ENCODE data around the gene PCBP2. TPM values are rescaled to one million over a fixed set of nuclear protein-coding genes. Genes with fewer than 3 reads are reported as not detected.

Gene PCBP2
- total and polyA plus RNA-seq, 2 donors (not counting 3 experiments of a cell fraction or from before 2014, with no cell fraction given) = 526 to 995 TPM

DNA sequence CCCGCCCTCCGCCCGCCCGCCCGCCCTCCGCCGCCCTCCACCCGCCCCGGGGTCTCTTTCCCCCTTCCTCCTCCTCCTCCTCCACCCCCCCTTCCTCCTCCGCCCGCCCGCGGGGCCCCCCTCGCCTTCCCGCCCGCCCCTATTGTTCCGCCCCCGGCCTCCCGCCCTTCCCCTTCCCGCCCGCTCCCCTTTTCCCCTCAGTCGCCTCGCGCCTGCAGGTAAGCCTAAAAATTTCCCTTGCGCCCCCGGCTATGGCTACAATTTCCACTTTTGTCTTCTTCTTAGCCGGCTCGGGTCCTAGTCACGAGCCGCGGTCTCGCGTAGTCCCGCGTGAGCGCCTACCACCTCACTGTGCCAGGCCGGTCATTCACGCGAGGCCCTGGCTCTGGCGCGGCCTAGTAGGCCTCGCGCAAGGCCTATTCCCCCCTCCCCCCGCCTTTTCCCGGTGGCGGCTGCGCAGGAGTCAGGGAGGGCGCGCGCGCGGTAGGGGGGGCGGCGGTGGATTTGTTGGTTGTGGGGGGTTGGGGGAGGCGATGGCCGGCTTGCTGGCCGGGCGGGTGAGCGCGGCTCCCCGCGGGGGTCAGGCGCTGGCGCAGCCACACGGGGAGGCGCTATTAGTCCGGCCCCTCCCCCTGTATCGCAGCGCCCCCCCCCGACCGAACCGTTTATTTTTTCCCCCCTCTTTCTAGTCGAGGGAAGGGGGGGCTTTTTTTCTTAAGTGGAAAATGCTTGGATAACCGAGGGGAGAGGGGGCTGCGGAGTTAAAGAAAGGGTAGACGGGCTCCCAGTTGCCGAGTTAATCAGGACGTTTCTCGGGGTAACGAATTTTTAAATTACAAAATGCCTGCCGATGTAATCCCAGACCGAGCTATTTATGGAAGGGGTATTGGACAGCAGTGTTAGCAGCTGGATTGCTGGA lies 516 bp downstream of the PCBP2 start:
- peak overlapping the region; percentile 100 for H3K4me2 ChIP-seq (ENCODE audit: insufficient read depth, low read length)
- FAIRE-seq (no peak), DNase-seq (ENCODE audit: low read depth, low spot score) (peak; percentile 89)
- H3K27me3 ChIP-seq (ENCODE audit: control insufficient read depth in 2 of 2, insufficient read depth in 2 of 2, low read length in 2 of 2) = no peaks in the 10 kb centered on the region
- ChIA-PET CTCF (interaction anchor here (0.9 to 2.5 kb wide), 4 partner anchors 29 to 131 kb away, joined by 3 to 15 read pairs (median 3); partner anchors contain the start of gene AAAS), POLR2A (interaction anchor here (0.7 kb wide), 2 partner anchors 16 to 33 kb away, joined by 3 read pairs; no protein-coding TSS in a partner anchor)
- peak overlapping the region; percentile 94 for H3K9ac ChIP-seq (replicated peaks; ENCODE audit: extremely low read depth, insufficient read depth, low read length)
- peaks cover 21 to 26% of the 10 kb centered on the region in 2 experiments for H3K36me3 ChIP-seq (ENCODE audit: control insufficient read depth in 2 of 2, extremely low read depth in 1 of 2, insufficient read depth in 2 of 2, low read length in 2 of 2)
- peak overlapping the region; percentile 87 for H3K27ac ChIP-seq (ENCODE audit: insufficient read depth, low read depth, low read length)
- H2AFZ ChIP-seq (ENCODE audit: low read depth, low read length) = no peak overlapping the region
- peaks cover 12% of the 10 kb centered on the region for H3K4me1 ChIP-seq (ENCODE audit: control insufficient read depth, extremely low read depth, insufficient read depth, low read length)
- peaks cover 51% of the 10 kb centered on the region for H3K79me2 ChIP-seq (ENCODE audit: control insufficient read depth, insufficient read depth, low read length)
- intact Hi-C loops (cut with micrococcal nuclease) = loop anchor here (2.0 to 5.0 kb wide), 3 partner anchors 16 to 225 kb away; partner anchors contain the start of genes ATP5MC2 and TARBP2
- BruUV-seq (replicated peaks) = no TSS peak
- peak overlapping the region; percentile 81 to 100 (median 89) for H3K4me3 ChIP-seq (replicated peaks in 1 of 3; ENCODE audit: insufficient read depth in 1 of 3, low read depth in 1 of 3, low read length in 3 of 3)
- TF ChIP-seq, protein P1, sequence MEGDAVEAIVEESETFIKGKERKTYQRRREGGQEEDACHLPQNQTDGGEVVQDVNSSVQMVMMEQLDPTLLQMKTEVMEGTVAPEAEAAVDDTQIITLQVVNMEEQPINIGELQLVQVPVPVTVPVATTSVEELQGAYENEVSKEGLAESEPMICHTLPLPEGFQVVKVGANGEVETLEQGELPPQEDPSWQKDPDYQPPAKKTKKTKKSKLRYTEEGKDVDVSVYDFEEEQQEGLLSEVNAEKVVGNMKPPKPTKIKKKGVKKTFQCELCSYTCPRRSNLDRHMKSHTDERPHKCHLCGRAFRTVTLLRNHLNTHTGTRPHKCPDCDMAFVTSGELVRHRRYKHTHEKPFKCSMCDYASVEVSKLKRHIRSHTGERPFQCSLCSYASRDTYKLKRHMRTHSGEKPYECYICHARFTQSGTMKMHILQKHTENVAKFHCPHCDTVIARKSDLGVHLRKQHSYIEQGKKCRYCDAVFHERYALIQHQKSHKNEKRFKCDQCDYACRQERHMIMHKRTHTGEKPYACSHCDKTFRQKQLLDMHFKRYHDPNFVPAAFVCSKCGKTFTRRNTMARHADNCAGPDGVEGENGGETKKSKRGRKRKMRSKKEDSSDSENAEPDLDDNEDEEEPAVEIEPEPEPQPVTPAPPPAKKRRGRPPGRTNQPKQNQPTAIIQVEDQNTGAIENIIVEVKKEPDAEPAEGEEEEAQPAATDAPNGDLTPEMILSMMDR (IDR thresholded peaks at IDR 0.05; ENCODE audit: extremely low read depth in 1 of 2, insufficient read depth in 1 of 2, low read depth in 1 of 2, low read length in 2 of 2) = peak in 1 of 2 donors; percentile 35
- TF ChIP-seq POLR2AphosphoS5 (IDR thresholded peaks at IDR 0.05; ENCODE audit: insufficient read depth, low read depth, low read length) = no peak
- TF ChIP-seq EZH2 (IDR thresholded peaks at IDR 0.05; ENCODE audit: borderline replicate concordance, low read depth, low read length, severe bottlenecking) = no peak
- no peak for TF ChIP-seq FOS (IDR thresholded peaks at IDR 0.05; ENCODE audit: borderline replicate concordance, insufficient read depth, low read length)
- dilution Hi-C loops (cut with MboI; ENCODE audit: extremely low pct_ligation_motif_present, low sequenced_read_pairs) = no loop called here
- H4K20me1 ChIP-seq (replicated peaks; ENCODE audit: control insufficient read depth, extremely low read depth, insufficient read depth, low read length) = peaks cover 16% of the 10 kb centered on the region
- H3K9me1 ChIP-seq (replicated peaks; ENCODE audit: control insufficient read depth, extremely low read depth, insufficient read depth, low read length) = no peaks in the 10 kb centered on the region
- no peaks in the 10 kb centered on the region for H3K9me3 ChIP-seq (replicated peaks; ENCODE audit: control insufficient read depth, insufficient read depth, low read length)

Measured in endothelial cell of umbilical vein (primary cell).